ENCODE results near the gene FHL3.

FHL3 gene

DNA sequence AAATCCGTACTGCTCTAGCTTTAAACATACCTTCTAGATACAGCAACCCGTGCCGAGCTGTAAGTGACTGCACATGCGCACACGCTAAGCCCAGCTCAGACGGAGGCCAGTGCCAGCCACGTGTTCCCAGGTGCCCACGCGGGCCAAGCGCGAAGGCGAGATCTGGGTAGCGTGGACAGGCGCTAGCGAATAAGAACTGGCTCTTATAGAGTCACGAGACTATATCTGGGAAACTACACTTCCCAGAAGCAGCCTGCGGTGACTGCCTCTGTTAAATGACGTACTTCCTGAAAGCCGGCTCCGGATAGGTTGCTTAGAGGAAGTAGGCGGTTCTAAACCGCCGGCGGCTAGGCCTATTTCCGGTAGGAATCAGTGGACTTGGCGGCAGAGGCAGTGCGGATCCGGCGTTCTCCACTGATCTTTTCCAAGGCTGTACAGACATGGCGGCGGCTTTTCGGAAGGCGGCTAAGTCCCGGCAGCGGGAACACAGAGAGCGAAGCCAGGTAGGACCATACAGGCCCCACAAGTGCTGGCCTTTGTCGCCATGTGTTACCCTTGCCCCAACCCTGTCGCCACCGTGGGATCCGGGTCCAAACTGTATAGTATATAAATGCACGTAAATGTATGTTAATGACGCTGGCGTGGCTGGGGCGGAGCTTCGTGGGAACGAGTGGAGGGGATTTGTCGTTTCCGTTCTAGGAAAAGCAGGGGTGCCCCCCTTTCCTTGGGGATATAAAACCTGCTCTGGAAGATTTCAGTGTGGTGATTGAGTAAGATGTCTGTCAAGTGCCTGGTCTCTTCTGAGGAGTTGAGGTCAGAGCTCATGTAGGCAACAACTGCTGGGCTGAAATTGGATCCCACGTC lies 7.3 kb upstream of the FHL3 start, which contains the start of gene UTP11:
TSS of gene UTP11 (plus strand) at position 372 of the 864 bp plus-strand sequence. CDS start at position 441, 69 bp downstream.
- DNase-seq = peak; percentile 98

DNA sequence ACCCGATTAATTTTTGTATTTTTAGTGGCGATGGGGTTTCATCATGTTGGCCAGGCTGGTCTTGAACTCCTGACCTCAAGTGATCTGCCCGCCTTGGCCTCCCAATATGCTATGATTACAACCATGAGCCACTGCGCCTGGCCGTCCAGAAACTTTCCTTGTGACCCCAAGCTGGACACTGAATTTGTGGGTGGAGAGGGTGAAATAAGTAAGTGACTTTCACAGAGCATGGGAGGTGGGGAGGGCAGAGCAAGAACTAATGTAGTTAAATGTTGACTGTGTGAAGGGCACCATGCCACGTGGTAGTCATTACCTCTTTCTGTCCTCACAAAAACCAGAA lies 4.5 kb upstream of the FHL3 start:
- no peak for DNase-seq

DNA sequence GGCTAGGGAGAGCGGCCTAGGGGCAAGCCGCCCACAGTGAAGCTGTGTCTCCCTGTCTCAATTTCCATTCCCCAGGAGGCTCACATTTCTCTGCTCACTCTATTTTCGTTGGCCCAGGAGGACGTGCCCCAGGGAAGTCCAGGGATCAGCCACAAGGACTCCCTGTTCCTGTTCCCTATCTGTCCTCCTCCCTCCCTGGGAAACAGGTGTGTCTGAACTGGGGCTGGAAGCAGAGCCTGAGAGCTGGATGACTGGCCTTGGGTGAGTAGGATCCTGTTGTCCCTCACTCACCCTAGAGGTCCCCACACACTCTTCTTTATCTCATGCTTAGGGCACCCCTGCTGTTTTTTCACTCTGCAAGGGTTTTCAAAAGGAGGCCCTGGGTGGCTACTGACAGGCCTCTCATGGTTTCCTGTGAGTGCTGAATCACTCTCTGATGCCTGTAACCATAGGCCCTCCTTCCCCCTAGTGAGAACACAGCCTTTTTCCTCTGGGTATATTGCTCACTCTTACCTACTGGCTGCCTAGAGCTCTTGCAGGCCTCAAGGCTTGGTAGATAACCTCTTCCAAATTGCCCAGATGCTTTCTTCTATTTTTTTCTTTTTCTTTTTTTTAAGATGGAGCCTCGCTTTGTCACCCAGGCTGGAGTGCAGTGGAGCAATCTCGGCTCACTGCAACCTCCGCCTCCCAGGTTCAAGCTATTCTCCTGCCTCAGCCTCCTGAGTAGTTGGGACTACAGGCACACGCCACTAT lies 4.0 kb upstream of the FHL3 start:
- peak; percentile 83 for DNase-seq

DNA sequence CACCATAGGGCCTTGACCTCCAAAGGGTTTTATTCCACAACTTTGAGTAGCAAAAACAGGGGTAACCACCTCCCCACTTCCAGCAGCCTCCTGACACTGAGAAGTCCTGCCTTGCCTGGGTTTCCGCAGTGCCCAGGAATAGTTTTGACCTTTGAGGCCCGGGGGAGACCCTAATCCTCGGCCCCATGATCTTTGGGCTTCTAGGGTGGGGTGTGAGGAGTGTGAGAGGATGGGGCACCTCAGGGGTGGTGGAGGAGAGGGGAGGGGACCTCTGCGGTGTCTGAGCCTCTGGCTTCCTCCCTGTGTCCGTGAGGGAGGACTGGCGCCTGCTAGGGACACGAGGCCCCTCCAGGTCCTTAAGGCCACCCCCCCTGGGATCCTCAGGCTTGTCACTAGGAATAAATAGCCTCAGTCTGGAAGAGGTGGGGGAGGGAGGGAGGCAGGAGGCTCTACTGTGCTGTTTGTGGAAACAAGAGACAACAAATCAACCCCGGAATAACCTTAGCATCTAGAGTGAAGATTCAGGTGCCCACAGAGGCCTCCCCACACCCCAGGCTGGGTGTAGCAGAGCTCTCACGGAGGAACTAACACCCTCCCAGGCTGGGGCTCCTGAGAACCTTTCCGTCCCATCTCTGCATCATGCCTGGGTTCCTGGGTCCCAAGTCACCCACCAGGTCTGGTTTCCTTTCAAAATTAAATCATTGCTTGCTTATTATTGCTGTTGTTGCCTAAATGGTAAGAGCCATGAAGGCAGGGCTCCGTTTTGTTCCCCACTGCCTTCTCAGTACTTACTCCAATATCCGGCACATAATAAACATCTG lies 904 bp upstream of the FHL3 start:
- no peak for DNase-seq

DNA sequence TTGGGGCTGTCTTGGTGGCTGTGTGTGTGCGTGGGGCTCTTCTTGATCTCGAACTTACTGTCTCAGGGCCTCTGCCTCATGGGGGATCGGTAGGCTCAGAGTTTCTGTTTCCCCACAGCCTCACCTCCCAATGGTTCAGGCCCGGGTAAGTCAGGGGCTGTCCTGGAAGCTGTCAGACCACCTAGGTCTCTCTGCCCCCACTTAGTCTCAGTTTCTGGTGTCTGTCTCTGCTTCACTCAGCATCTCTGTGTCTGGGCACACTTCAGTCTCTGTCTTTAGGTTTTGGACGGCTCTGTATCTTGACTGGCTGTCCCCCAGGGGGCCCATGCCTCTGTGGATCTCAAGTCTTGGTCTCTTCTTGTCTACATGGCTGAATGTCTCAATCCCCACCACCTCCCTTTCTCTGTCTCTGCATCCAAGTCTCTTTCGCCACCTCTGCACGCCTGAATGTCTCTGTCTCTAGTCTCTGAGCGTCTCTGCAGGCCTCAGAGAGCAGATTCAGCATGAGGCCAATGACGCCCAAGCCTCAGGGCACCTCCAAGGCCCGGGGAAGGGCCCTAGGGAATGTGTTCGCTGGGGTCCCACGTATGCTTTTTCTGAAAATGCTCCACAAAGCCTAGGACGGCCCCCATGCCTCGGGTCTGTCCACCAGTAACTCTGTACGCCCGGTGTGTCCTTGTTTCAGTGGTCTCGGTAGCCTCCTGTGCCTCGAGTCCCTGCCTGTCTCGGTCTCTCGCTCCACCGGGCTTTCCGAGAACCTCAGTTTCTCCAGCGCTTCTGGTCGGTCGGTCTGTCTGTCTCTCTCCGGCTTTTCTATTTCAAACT lies 818 bp downstream of the FHL3 start:
- DNase-seq = no peak

DNA sequence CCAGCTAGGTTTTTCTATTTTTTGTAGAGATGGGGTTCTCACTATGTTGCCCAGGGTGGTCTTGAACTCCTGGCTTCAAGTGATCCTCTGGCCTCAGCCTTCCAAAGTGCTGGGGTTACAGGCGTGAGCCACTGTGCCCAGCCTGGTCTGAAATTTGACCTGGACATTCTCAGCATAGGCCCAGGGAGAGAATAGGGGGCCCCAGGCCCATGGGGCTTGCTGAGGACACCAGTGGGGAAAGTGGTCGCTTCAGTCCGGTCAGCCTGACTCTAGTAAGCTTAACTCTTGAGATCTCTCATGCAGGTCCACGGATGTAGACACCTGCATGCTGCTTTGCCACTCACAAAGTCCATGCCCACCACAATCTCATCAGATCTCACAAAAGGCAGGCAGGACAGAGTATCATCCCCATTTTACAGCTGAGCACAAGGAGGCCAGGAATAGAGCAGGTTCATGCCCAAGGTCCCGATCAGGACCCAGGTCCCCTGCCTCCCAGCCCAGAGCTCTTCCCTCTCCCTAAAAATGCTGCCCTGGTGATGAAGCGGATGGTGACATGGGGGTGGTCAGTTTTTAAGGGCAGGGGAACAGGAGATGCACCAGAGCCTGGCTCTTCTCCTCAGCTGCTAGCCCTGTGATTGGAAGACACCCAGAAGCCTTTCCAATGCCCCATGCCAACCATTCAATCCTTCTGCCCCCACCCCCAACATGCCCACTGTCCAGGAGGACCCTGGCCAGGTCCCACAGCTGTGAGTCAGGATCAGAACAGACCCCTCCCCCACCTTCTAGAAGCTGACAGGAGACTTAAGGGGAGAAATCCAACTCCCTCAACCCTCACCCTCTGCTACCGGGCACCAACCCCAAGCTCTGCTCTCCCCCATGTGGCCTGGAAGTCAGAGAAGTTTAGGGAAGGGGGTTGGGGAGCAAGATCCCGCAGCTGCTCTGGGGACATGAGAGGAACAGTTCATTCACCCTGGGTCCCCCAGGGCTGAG lies 1.8 kb downstream of the FHL3 start:
- no peak for DNase-seq

DNA sequence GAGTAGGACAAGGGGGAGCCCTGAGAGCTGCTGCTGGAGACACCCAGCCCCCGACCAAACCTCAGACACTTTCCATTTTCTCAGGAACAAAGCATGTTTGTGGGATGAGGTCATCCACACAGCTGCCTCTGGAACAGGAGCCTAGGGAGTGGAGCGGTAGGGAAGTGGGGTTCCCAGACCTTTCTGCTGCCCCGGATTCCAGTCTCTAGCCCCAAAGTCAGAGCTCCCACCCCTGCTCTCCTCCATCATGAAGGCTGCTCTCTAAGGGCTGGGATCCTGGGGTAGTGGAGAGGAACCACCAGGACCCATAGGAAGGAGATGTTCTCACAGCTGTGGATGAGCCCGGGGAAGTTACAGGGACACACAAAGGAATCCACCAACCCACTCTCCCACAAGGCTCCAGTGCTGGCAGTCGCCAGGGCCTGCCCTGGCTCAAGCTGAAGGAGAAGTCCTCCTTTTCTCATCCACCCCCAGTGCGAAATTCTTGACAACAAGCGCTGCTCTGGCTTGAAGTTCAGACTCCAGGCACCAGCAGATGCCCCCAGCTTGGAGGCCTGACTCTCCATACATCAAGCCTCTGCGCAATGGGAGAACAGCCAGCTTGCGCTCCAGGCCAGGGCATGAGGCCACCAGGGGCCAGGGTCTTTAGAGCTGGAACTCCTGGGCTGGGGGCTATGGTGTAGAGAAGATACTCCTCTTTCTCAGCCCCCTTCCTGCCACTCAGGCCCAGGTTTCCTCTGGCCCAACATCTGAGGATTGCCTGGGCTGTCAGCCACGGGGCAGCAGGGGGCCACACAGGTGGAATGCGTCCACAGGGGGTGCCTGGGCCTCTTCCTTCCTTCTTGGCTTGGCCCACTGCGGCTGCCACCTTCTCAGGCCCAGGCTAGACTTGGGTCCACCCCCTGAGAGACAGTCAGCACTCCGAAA lies 4.5 kb downstream of the FHL3 start:
- no peak for DNase-seq

DNA sequence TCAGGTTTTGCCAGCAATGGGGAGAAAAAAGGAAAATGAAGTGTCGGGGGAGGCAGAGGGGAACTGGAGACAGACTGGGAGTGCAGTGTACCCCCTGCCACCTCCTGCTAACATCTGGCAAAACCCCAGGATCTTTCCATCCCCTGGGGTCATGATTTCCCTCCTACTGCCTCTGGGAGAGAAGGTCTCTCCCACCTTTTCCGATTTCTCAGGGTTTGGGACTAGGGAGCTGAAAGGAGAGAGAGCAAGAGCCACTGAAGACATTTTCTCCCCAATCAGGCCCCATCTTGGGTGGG lies 5.1 kb downstream of the FHL3 start:
- DNase-seq = no peak

DNA sequence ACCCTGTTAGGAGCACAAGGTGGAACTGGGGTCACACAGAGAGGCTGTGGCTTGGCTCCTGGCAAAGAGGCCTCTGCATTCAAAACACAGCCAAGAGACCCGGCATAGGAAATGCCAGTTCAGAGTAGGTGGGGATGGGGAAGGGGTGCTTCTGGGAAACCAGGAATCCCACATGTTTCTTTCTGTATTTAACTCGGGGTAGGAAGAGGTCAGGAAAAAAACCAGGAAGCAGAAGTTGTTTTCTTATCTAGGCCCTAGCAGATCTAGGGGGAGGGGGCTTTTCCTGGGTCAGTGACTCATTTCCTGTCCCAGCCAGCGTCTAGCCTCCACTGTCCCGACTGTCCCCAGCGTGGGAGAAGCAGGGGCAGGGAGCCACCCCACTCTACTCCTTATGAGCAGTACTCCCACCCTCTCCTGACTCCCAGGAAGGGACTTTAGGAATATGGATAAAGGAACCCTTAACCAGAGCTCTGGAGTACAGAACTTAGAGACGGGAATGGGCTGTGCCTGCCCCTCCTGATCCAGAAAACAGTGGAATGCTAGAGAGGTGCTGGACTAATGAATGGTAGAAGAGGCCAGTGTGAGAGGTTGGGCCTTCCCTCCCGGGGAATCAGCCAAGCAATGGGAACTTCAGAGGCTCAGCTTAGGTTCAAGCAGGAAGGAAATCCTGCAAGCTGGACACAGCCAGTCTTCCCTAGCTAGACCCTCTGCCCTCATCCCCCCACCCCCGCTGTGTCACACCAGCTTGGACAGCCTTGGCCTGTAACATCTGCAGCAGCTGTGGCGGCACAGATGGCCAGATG lies 5.7 kb downstream of the FHL3 start:
- DNase-seq = no peak

DNA sequence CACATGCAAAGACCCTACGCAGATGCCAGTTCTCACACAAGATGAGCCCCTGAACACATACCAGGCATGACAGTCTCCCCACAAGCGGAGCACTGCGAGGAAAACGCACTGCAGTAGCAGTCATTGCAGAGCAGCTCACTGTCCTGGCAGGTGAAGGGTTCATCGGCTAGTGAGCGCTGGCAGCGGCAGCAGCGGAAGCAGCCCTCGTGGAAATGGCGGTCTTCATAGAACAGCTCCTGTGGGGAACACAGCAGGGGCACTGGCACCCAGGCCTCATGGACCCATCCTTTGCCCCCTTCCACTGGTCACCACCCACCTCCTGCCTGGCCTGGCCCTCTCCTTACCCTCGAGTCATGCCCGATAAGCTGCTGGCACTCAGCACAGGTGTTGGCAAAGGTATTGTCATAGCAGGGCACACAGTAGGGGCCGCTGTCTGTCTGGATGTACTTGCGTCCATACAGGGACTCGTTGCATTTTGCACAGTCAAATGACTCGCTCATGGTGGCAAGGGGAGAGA lies 6.3 kb downstream of the FHL3 start:
- no peak for DNase-seq

DNA sequence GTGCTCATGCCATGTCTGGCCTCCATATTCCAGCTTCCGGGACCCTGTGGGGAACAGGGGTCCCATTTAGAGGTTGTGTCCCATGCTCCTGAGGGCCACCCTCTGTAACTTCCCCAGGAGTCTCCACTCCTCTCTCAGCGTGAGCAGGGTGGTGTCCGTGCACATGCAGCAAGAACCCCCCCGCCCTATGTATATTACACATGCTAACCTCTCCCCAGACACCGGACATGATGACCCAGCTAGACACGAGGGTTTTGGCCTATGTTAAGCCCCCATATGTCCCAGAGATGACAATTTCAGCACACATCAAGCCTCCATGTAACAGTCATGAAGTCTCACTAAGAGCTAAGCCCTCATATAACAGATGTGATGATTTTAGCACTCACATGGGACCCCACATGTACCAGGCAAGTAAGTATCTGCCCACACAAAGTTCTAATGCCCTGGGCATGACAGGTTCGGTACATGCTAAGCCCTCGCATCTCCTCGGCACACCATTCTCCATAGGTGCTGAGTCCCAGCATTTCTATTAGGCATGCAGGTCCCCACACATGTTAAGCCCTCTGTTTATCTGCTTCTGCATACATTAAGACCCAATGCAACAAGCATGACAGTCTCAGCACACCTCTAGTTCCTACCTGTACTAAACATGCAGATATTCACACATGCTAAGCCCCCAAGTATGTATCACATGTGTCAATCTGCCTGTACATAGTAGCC lies 7.1 kb downstream of the FHL3 start:
- DNase-seq = no peak

DNA sequence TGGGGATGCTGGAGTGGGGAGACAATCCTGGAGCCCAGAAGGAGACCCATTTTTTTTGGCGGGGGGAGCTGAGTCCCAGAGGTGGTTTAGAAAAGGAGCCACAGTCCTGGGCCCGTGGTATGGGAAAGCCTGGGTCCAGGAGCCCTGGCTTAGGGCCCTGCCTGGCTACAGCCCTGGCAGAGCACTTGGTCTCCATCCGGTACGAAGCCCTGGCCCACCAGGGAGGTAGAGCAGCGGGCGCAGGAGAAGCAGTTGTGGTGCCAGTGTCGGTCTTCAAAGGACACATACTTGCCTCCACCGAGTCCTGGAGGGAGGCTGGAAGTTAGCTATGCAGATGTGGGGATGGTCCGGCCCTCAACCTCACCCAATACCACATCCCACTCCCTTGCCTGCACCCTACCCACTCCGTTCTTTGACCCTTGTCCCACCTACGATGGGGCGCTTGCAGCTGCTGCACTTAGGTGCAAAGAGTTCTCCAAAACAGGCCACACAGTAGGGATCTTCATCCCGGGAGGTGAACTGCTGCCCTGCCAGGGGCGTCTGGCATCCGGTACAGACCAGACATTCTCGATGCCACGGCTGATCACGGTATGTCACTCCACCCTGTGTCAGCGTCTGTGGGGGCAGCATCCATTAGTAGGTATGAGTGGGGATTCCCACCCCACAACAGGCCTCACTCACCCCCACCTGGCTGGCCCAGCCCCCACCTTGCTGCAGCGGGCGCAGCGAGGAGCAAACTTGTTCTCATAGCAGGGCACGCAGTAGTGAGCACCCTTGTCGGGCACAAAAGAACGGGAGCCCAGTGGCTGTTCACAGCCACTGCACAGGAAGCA lies 7.8 kb downstream of the FHL3 start:
- DNase-seq = no peak

DNA sequence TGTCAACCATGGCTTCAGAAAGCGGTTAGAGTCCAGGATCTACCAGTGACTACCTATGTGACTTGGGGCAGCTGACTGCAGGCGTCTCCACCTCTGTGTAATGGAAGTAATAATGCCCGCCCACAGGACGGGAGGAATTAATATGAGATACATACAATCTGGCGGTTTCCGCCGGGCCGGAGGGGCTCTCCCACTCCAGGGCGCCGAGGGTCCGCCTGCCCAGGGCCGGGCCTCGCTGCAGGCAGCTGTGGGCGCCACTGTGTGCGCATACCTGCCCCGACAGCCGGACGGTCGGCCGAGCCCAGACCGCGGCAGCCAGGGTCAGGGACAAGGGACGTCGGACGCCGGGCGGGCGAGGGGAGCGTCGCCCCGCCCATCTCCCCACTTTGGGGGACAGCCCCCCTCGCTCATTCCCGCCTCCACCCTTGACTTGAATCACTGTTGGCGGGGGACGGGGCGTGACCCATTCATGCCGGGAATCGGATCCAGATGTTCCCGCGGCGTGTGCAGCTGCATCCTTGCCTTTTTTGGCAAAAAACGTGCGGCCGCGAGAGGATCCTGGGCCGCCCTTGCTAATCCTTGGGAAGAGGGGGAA lies 9.5 kb downstream of the FHL3 start:
- peak; percentile 45 for DNase-seq

DNA sequence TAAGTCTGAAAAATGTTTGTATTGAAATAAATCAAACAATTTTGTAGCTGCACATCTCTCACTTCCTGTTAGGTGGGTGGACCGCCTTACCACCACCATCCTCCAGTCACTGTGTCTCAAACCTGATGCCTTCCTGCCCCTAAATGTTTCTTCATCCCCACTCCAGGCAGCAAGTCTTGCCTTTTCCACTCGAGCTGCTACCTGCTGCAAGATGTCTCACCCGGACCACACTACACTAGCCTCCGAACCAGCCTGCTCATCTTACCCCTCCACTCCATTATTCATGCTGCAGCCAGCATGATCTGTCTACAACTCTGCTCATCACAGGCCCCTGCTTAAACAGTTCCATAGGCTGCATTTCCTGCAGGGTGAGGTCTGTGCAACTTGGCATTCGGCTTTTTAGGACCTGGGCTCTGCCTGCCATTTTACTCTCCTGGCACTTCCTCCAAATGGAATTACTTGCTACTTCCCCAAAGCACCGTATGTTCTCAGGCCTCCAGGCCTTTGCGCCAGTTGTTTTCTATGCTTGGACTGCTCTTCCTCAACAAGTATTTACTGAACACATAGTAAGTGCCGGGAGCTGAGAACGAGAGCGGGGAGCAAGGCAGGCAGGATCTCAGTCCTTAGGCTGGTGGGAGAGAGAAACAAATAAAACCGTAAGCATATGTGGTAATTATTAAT lies 10.3 kb downstream of the FHL3 start:
- DNase-seq = no peak

DNA sequence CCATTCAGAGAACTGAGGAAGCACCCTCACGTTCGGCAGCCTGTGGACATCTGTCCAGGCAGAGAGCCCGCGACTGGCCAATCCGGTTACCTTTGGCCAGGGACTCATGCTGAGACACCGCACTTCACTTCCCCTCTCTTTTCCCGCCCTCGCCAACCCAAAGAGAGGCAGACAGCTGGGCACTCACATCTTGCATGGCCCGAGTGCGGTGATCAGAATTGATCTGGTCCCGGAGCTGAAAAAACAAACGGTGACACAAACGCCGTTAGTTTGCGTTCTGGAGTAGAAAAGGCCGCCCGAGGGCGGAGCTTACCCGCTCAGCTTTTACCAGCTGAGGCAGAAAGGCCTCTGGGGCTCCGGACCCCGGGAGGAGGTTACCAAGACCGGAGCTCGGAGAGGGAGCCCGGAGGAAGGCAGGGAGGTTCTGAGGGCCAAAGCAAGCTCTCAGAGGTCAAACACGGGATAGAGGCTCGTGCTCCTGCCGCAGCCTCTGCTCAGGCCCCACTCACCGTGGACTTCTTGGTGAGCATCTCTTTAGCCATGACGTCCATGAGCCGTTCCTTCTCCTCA lies 15.9 kb downstream of the FHL3 start:
- peak; percentile 45 for DNase-seq

DNA sequence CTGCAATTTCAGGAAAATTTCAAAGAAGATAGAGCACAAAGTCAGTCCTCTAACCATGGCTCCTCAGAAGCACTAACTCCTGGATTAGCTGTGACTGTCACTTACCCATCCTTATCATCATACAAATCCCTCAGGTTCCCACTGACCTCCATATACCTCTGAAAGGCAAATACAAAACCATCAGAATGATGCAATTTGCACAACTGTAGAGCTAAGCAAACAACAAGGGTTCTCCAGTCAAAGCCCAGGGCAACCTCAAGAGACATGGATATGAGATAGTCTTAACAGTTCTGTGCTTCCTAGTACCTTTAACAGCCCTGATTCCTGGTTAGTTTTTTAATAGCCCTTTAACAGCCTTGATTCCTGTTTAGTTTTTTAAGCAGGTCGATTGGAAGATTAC lies 17.6 kb downstream of the FHL3 start:
- no peak for DNase-seq

Measured in activated CD4-positive, alpha-beta T cell treated with anti-CD3 and anti-CD28 coated beads, Interleukin-10, Interleukin-2, amounts not matched to agents 100 ng/mL and 50 ng/mL, durations not matched to agents 16 hours and 8 hours (primary cell).